IMR-90 (cell line): ENCODE measurements around the gene EBP. TPM values are rescaled to one million over a fixed set of nuclear protein-coding genes. Genes with fewer than 3 reads are reported as not detected.

Source experiments
- ATAC-seq: fragments of 200-7000 bp; cut with Tn5 transposase; 2 replicates; pipeline ENCODE4 v1.9.1; 2020; ENCODE audit warnings: low read depth, mild to moderate bottlenecking, moderate library complexity
- BruUV-seq: library from RNA; stranded (reverse); fragments of 400-500 nt; replicated peaks from 2 replicates; lab custom pipeline; 2021; lab: Mats Ljungman, UMichigan
- CTCF ChIA-PET: fragments of 300-600 bp; formaldehyde crosslinking; extraction: SDS; loops from one replicate; lab custom pipeline; 2021; ENCODE audit warnings: antibody characterized with exemption; lab: Yijun Ruan, JAX
- POLR2A ChIA-PET: fragments of 300-600 bp; sonication (Branson Sonifier 250); formaldehyde crosslinking; loops from one replicate; lab custom pipeline; 2022; ENCODE audit warnings: antibody characterized with exemption; ENCODE audit not compliant: unreplicated experiment; lab: Charles Lee
- DNase-seq: peaks from one replicate; pipeline ENCODE4 v3.0.0; 2013
- H2AFZ ChIP-seq: replicated peaks from 2 replicates; pipeline ENCODE3; 2013; ENCODE audit warnings: low read length, mild to moderate bottlenecking; ENCODE audit not compliant: poor library complexity
- H2AK5ac ChIP-seq: 2 replicates; pipeline ENCODE4 v1.6.1; 2013; ENCODE audit warnings: low read depth, low read length, inconsistent platforms
- H2AK9ac ChIP-seq: replicated peaks from 2 replicates; pipeline ENCODE3; 2013; ENCODE audit warnings: mild to moderate bottlenecking, low read depth, low read length, moderate library complexity; ENCODE audit not compliant: poor library complexity
- H2BK120ac ChIP-seq: 2 replicates; pipeline ENCODE4 v1.6.1; 2013; ENCODE audit warnings: low read depth, low read length, inconsistent platforms
- H2BK15ac ChIP-seq: 3 replicates; pipeline ENCODE4 v1.6.1; 2013; ENCODE audit warnings: low read depth, low read length, inconsistent platforms
- H2BK20ac ChIP-seq: 2 replicates; pipeline ENCODE4 v1.6.1; 2013; ENCODE audit warnings: low read depth, mild to moderate bottlenecking, inconsistent platforms, low read length, moderate library complexity
- H2BK5ac ChIP-seq: 2 replicates; pipeline ENCODE4 v1.6.1; 2013; ENCODE audit warnings: mild to moderate bottlenecking, low read depth, low read length, inconsistent platforms; ENCODE audit not compliant: poor library complexity, severe bottlenecking
- H3K14ac ChIP-seq: replicated peaks from 2 replicates; pipeline ENCODE4 v1.6.1; 2013; ENCODE audit warnings: low read depth, low read length, inconsistent platforms
- H3K18ac ChIP-seq: 2 replicates; pipeline ENCODE4 v1.6.1; 2013; ENCODE audit warnings: low read depth, low read length, control low read depth
- H3K23ac ChIP-seq: 2 replicates; pipeline ENCODE4 v1.6.1; 2013; ENCODE audit warnings: low read depth, low read length, inconsistent platforms
- H3K27ac ChIP-seq: 2 replicates; pipeline ENCODE4 v1.5.1; 2013; ENCODE audit warnings: mild to moderate bottlenecking, control low read depth, low read length; ENCODE audit not compliant: insufficient read depth
- H3K27me3 ChIP-seq: 2 replicates; pipeline ENCODE4 v1.6.1; 2013; ENCODE audit warnings: low read length; ENCODE audit not compliant: control insufficient read depth, insufficient read depth
- H3K36me3 ChIP-seq: 2 replicates; pipeline ENCODE4 v1.6.1; 2013; ENCODE audit warnings: low read length, mixed read lengths; ENCODE audit not compliant: control insufficient read depth, insufficient read depth
- H3K4ac ChIP-seq: 2 replicates; pipeline ENCODE4 v1.6.1; 2013; ENCODE audit warnings: low read depth, low read length, inconsistent platforms
- H3K4me1 ChIP-seq: 2 replicates; pipeline ENCODE4 v1.6.1; 2013; ENCODE audit warnings: low read length, mixed read lengths; ENCODE audit not compliant: control insufficient read depth, insufficient read depth
- H3K4me2 ChIP-seq: 2 replicates; pipeline ENCODE4 v1.6.1; 2013; ENCODE audit warnings: low read depth, mild to moderate bottlenecking, control low read depth, low read length, moderate library complexity
- H3K4me3 ChIP-seq: 2 replicates; pipeline ENCODE4 v1.5.1; 2013; ENCODE audit warnings: low read depth, mild to moderate bottlenecking, control low read depth, low read length, moderate library complexity; ENCODE audit not compliant: insufficient read depth
- H3K56ac ChIP-seq: 2 replicates; pipeline ENCODE4 v1.6.1; 2013; ENCODE audit warnings: low read length, inconsistent platforms; ENCODE audit not compliant: insufficient read depth; ENCODE audit errors: extremely low read depth
- H3K79me1 ChIP-seq, 2 experiments: 2 replicates each; pipeline ENCODE4 v1.6.1; 2013; ENCODE audit warnings: low read length in 2 of 2, inconsistent platforms in 1 of 2, low read depth in 1 of 2
- H3K9ac ChIP-seq: 2 replicates; pipeline ENCODE4 v1.6.1; 2013; ENCODE audit warnings: low read depth, low read length, control low read depth
- H3K9me1 ChIP-seq: 2 replicates; pipeline ENCODE4 v1.6.1; 2013; ENCODE audit warnings: low read length, inconsistent platforms; ENCODE audit not compliant: insufficient read depth
- H3K9me3 ChIP-seq: 2 replicates; pipeline ENCODE4 v1.6.1; 2013; ENCODE audit warnings: low read length; ENCODE audit not compliant: control insufficient read depth, insufficient read depth
- H4K20me1 ChIP-seq: 2 replicates; pipeline ENCODE4 v1.6.1; 2013; ENCODE audit warnings: low read length, inconsistent platforms; ENCODE audit not compliant: insufficient read depth
- H4K5ac ChIP-seq: 2 replicates; pipeline ENCODE4 v1.6.1; 2013; ENCODE audit warnings: mild to moderate bottlenecking, low read depth, low read length, control low read depth
- H4K8ac ChIP-seq, 2 experiments: 2 replicates each; pipeline ENCODE4 v1.6.1; 2013; ENCODE audit warnings: low read depth in 2 of 2, low read length in 2 of 2, control low read depth in 1 of 2, inconsistent platforms in 1 of 2
- H4K91ac ChIP-seq: 2 replicates; pipeline ENCODE4 v1.6.1; 2013; ENCODE audit warnings: low read depth, low read length, inconsistent platforms; ENCODE audit not compliant: insufficient read depth
- BHLHE40 ChIP-seq: fragments of 150-350 bp; IDR thresholded peaks from 2 replicates; pipeline ENCODE4 v1.6.1; 2016; ENCODE audit warnings: mild to moderate bottlenecking, low read depth, low read length
- CHD1 ChIP-seq: IDR thresholded peaks from 2 replicates; pipeline ENCODE4 v1.6.1; 2012; ENCODE audit warnings: low read depth, low read length, improper control_type of control experiment
- RCOR1 ChIP-seq: IDR thresholded peaks from 2 replicates; pipeline ENCODE4 v1.6.1; 2012; ENCODE audit warnings: mild to moderate bottlenecking, low read length, improper control_type of control experiment; ENCODE audit not compliant: insufficient replicate concordance
- SMC3 ChIP-seq: fragments of 150-350 bp; IDR thresholded peaks from 2 replicates; pipeline ENCODE4 v1.6.1; 2016; ENCODE audit warnings: low read depth, mild to moderate bottlenecking, antibody characterized with exemption, low read length, moderate library complexity
- WGBS, 2 experiments: methylation state at CpG; one replicate each; pipeline versions ENCODE4 v1.1.5 to v1.1.7; 2013; ENCODE audit warnings: missing lambda C conversion rate in 2 of 2; ENCODE audit not compliant: insufficient read length in 1 of 2; ENCODE audit errors: extremely low coverage in 2 of 2; 5-methylcytosine and 5-hydroxymethylcytosine counted together
- dilution Hi-C: fragments of 300-500 bp; cut with HindIII; formaldehyde crosslinking; loops from one replicate; pipeline ENCODE4 v1.14.3; 2018; ENCODE audit warnings: low sequenced_read_pairs; ENCODE audit not compliant: unreplicated experiment
- in situ Hi-C: fragments of 300-500 bp; cut with MboI; formaldehyde crosslinking; loops from 3 replicates; pipeline ENCODE4 v1.14.3; 2019; ENCODE audit warnings: low sequenced_read_pairs, inconsistent platforms, mixed read lengths
- intact Hi-C: fragments of 100-400 bp; cut with micrococcal nuclease; formaldehyde crosslinking; loops from 2 replicates; pipeline ENCODE4 v1.10.0; 2022
- polyA plus RNA-seq, 3 experiments: library from polyadenylated mRNA; depleted of rRNA; stranded (reverse); fragments of >200 nt; gene quantifications; 2 replicates each; pipeline ENCODE4 v1.2.3, GENCODE V29; 2012; ENCODE audit warnings: low replicate concordance in 1 of 3
- total RNA-seq: library from RNA; depleted of rRNA; stranded (reverse); fragments of >200 nt; gene quantifications from 2 replicates; pipeline ENCODE4 v1.2.3, GENCODE V29; 2012

The EBP gene
- total and polyA plus RNA-seq, 2 of the 4 experiments (the other 2 are of a cell fraction), result 39.4 to 78.9 TPM

- BruUV-seq, result no TSS peak
- Histone ChIP-seq H3K14ac (peak overlapping the region; percentile 93), H2BK120ac (peak overlapping the region; percentile 2; the same call in 1 of the 2 replicates), H3K4me3 (peak overlapping the region; percentile 63), H3K4me2 (peak overlapping the region; percentile 81), H3K4me1 (0 out of 2 replicates have a peak, but pooled peaks cover 2% of the 10 kb centered on the region), H3K9me1 (0 out of 2 replicates have a peak, but pooled peaks cover 3% of the 10 kb centered on the region), H3K9ac (peak overlapping the region; percentile 84), H3K79me1 (peaks cover 3 to 6% of the 10 kb centered on the region in 2 experiments; a peak in 3 of 4 replicates), H3K27me3 (no peaks in the 10 kb centered on the region), H2BK5ac (peak overlapping the region; percentile 31), H3K18ac (no peak overlapping the region), H4K91ac (peak overlapping the region; percentile 70), H3K9me3 (no peaks in the 10 kb centered on the region; the same call in 1 of the 2 replicates), H3K4ac (peak overlapping the region; percentile 87), H2AK5ac (peak overlapping the region; percentile 59; the same call in 1 of the 2 replicates), H3K36me3 (no peaks in the 10 kb centered on the region), H4K20me1 (no peaks in the 10 kb centered on the region), H2BK15ac (no peak overlapping the region), H2BK20ac (no peak overlapping the region), H3K23ac (peak overlapping the region; percentile 94), H3K27ac (peak overlapping the region; percentile 47), H4K8ac (peak overlapping the region; percentile 92 to 93), H2AK9ac (peak overlapping the region; percentile 89), H4K5ac (peak overlapping the region; percentile 75), H2AFZ (peak overlapping the region; percentile 93), H3K56ac (peak overlapping the region; percentile 67)
- TF ChIP-seq BHLHE40, result no peak
- no peak for TF ChIP-seq RCOR1
- no peak for TF ChIP-seq CHD1
- no peak for TF ChIP-seq SMC3
- ATAC-seq, result no peak
- POLR2A ChIA-PET, result no interaction called here
- CTCF ChIA-PET, result interaction anchor here (0.6 kb wide), 1 partner anchor 40 kb away, joined by 3 read pairs; no protein-coding TSS in a partner anchor
- dilution Hi-C loops, result no loop called here
- intact Hi-C loops, result no loop called here
- no peak for DNase-seq
- in situ Hi-C loops, result no loop called here
- 30% methylated on average over 2 of the region's 10 CpGs; no CpG with 5 or more reads in 1 of the 2 experiments for WGBS, 2 experiments
Observed at GRCh38 chrX:48522291-48522690, 683 bp downstream of the EBP start.
